ENCODE results near the gene TMEM245. TPM values are rescaled to one million over a fixed set of nuclear protein-coding genes. Genes with fewer than 3 reads are reported as not detected.

TMEM245 gene
- total and polyA plus RNA-seq, 2 of the 13 experiments (the other 11 are each of a cell fraction or from before 2014, with no cell fraction given) = 53.5 to 55.4 TPM

DNA sequence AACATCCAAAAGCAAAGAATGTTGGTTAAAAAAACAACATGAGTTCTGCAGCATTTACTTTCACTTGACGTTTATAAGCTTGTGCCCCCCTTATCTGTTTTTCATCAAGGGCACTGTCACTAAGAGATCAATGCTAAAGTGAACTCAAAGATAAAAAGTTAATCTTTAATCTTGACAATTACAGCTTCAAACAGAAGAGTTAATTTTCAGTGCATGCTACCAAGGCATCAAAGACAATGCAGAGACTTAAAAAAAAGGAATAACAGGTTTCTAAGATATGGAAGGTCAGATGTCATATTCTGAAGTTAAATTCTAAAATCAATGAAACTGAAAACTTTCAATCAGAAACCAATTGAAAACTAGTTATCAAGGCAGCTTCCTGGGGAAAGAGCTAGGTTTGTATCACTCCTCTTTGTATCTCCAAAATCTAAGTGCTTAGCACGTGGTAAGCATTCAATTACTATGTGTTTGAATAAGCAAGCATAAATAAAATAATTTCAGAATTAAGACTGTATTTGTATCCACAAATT lies 37.6 kb downstream of the TMEM245 start (continued):
- TF ChIP-seq KLF16 (CRISPR knock-in tag; IDR thresholded peaks at IDR 0.05) (peak in 1 of 2 experiments; percentile 70; a peak in 2 of 4 replicates), ZNF839 (CRISPR knock-in tag; IDR thresholded peaks at IDR 0.05; ENCODE audit: borderline replicate concordance) (no peak), NFE2L1 (CRISPR knock-in tag; IDR thresholded peaks at IDR 0.05; ENCODE audit: borderline replicate concordance) (no peak), ZNF652 (CRISPR knock-in tag; IDR thresholded peaks at IDR 0.05; ENCODE audit: borderline replicate concordance, low read depth) (peak; percentile 82; the same call in 1 of the 2 replicates), THYN1 (CRISPR knock-in tag; IDR thresholded peaks at IDR 0.05; ENCODE audit: borderline replicate concordance, low read depth) (no peak), ZKSCAN8 (CRISPR knock-in tag; IDR thresholded peaks at IDR 0.05; ENCODE audit: borderline replicate concordance) (peak; percentile 52; the same call in 1 of the 2 replicates), GATAD1 (CRISPR knock-in tag; IDR thresholded peaks at IDR 0.05) (peak; percentile 44; the same call in 1 of the 2 replicates), WIZ (CRISPR knock-in tag; IDR thresholded peaks at IDR 0.05) (no peak), ZSCAN30 (CRISPR knock-in tag; IDR thresholded peaks at IDR 0.05) (no peak), FLYWCH1 (CRISPR knock-in tag; IDR thresholded peaks at IDR 0.05) (no peak), ZNF142 (CRISPR knock-in tag; IDR thresholded peaks at IDR 0.05) (no peak), ISL2 (CRISPR knock-in tag; IDR thresholded peaks at IDR 0.05) (peak; percentile 100), NCOR1 (IDR thresholded peaks at IDR 0.05; ENCODE audit: borderline replicate concordance, low read length) (peak; percentile 94; the same call in 1 of the 2 replicates), ZBTB25 (CRISPR knock-in tag; IDR thresholded peaks at IDR 0.05) (0 out of 2 replicates have a peak, but pooled peaks have one; percentile 26), SRSF1 (optimal IDR thresholded peaks at IDR 0.05; ENCODE audit: low read depth, low read length) (no peak)
- TF ChIP-seq, protein P1, sequence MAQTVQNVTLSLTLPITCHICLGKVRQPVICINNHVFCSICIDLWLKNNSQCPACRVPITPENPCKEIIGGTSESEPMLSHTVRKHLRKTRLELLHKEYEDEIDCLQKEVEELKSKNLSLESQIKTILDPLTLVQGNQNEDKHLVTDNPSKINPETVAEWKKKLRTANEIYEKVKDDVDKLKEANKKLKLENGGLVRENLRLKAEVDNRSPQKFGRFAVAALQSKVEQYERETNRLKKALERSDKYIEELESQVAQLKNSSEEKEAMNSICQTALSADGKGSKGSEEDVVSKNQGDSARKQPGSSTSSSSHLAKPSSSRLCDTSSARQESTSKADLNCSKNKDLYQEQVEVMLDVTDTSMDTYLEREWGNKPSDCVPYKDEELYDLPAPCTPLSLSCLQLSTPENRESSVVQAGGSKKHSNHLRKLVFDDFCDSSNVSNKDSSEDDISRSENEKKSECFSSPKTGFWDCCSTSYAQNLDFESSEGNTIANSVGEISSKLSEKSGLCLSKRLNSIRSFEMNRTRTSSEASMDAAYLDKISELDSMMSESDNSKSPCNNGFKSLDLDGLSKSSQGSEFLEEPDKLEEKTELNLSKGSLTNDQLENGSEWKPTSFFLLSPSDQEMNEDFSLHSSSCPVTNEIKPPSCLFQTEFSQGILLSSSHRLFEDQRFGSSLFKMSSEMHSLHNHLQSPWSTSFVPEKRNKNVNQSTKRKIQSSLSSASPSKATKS (CRISPR knock-in tag; IDR thresholded peaks at IDR 0.05) = no peak
- TF ChIP-seq, protein P2, sequence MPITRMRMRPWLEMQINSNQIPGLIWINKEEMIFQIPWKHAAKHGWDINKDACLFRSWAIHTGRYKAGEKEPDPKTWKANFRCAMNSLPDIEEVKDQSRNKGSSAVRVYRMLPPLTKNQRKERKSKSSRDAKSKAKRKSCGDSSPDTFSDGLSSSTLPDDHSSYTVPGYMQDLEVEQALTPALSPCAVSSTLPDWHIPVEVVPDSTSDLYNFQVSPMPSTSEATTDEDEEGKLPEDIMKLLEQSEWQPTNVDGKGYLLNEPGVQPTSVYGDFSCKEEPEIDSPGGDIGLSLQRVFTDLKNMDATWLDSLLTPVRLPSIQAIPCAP (CRISPR knock-in tag; IDR thresholded peaks at IDR 0.05; ENCODE audit: low read depth) = no peak

All from HepG2 (cell line).